GM18517 (cell line): ENCODE measurements around the gene ORAI3.
A peak's percentile ranks its signal among the peaks of the same experiment; 100 is the strongest.

ENCODE experiments used
- ATAC-seq: cut with Tn5 transposase; IDR thresholded peaks from one replicate; pipeline ENCODE4 v1.9.1; 2021; ENCODE audit warnings: mild to moderate bottlenecking, moderate library complexity; ENCODE audit not compliant: unreplicated experiment

The ORAI3 gene

GRCh38 chr16:30946671-30947540 is 2.0 kb upstream of the ORAI3 start:
- ATAC-seq: no peak

GRCh38 chr16:30947541-30947858 is 1.4 kb upstream of the ORAI3 start:
- no peak for ATAC-seq

- ATAC-seq: no peak
Observed at GRCh38 chr16:30947859-30948666, 805 bp upstream of the ORAI3 start.

GRCh38 chr16:30949650-30950515 is 1.0 kb downstream of the ORAI3 start:
- ATAC-seq: peak; percentile 42

GRCh38 chr16:30950516-30951065 is 1.7 kb downstream of the ORAI3 start:
- ATAC-seq: no peak

GRCh38 chr16:30951193-30951592 is 2.3 kb downstream of the ORAI3 start:
- ATAC-seq: no peak

GRCh38 chr16:30951750-30952149 is 2.9 kb downstream of the ORAI3 start:
- ATAC-seq: no peak

- no peak for ATAC-seq
Observed at GRCh38 chr16:30953111-30953510, 4.2 kb downstream of the ORAI3 start.

DNA sequence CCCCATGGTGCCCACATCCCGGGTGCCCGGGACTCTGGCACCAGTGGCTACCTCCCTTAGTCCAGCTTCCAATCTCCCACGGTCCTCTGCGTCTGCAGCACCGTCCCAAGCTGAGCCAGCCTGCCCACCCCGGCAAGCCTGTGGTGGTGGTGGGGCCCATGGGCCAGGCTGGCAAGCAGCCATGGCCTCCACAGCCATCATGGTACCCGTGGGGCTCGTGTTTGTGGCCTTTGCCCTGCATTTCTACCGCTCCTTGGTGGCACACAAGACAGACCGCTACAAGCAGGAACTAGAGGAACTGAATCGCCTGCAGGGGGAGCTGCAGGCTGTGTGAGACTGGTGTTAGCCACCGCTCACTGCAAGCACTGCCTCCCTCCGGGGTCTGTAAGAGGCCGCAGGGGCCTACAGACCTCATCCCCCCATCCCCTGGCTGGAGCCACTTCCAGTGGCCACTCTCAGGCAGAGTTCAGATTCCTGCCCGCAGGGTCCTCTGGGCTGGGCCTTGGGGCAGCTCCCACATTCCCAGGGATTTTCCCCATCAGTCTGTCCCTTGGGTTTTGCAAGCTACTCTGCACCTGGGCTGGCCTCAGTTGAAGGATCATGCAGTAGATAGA is 4.8 kb downstream of the ORAI3 start:
- no peak for ATAC-seq

GRCh38 chr16:30954993-30955392 is 6.1 kb downstream of the ORAI3 start:
- no peak for ATAC-seq

- peak; percentile 27 for ATAC-seq
Observed at GRCh38 chr16:30956601-30957455, 8.0 kb downstream of the ORAI3 start.

GRCh38 chr16:30957456-30958174 is 8.7 kb downstream of the ORAI3 start, which contains the start of gene SETD1A:
SETD1A (plus strand) TSS chr16:30957754; CDS start chr16:30958732, 978 bp downstream.
- ATAC-seq: peak; percentile 65

GRCh38 chr16:30958175-30959079 is 9.6 kb downstream of the ORAI3 start:
- ATAC-seq: no peak

- no peak for ATAC-seq
Observed at GRCh38 chr16:30961384-30961783, 12.5 kb downstream of the ORAI3 start.

DNA sequence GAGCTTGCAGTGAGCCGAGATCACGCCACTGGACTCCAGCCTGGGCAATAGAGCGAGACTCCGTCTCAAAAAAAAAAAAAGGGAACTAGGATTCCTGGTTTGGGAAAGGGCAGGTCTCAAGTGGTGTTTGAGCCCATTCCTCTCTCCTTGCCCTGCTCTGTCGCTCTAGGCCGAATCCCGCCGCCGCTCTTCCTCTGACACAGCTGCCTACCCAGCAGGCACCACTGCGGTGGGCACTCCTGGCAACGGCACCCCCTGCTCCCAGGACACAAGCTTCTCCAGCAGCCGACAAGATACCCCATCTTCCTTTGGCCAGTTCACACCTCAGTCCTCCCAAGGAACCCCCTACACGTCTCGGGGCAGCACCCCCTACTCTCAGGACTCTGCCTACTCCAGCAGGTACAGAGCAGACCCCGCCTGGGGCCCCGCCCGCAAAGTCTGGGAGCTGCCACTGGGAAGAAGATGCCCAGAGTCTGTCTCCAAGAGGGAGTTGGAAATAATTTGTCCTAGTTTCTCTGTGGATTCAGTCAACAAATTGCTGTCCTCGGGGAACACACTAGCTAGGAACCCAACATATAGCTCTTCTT is 15.2 kb downstream of the ORAI3 start:
- no peak for ATAC-seq

DNA sequence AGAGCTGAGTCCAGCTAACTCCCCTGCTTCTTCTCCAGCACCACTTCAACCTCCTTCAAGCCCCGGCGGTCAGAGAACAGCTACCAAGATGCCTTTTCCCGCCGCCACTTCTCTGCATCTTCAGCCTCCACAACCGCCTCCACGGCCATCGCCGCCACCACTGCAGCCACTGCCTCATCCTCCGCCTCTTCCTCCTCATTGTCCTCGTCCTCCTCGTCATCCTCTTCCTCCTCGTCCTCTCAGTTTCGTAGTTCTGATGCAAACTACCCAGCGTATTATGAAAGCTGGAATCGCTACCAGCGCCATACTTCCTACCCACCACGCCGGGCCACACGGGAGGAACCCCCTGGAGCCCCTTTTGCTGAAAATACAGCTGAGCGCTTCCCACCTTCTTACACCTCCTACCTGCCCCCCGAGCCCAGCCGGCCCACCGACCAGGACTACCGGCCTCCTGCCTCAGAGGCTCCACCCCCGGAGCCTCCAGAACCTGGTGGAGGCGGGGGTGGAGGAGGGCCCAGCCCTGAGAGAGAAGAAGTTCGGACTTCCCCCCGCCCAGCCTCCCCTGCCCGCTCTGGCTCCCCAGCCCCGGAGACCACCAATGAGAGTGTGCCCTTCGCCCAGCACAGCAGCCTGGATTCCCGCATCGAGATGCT is 15.8 kb downstream of the ORAI3 start:
- no peak for ATAC-seq

- ATAC-seq: no peak
Observed at GRCh38 chr16:30965436-30965835, 16.6 kb downstream of the ORAI3 start.
